H4 (cell line): ENCODE results near the gene EIF2AK3. TPM values are rescaled to one million over a fixed set of nuclear protein-coding genes. Genes with fewer than 3 reads are reported as not detected.
"Not testable (repeated sequence)": the region's sequence is repeated elsewhere in the genome, so short reads cannot be mapped to it uniquely, and the experiment has no call there.

Source experiments
- DNase-seq: peaks from one replicate; pipeline ENCODE4 v3.0.0-alpha.2; 2015; ENCODE audit warnings: low spot score
- total RNA-seq: library from RNA; depleted of rRNA; stranded (reverse); fragments of >200 nt; shearing (Covaris generic); gene quantifications from 2 replicates; pipeline ENCODE4 v1.2.3, GENCODE V29; 2014; rRNA removed

Gene EIF2AK3
- 12.7 and 16.6 TPM in 2 replicates for total RNA-seq

DNA sequence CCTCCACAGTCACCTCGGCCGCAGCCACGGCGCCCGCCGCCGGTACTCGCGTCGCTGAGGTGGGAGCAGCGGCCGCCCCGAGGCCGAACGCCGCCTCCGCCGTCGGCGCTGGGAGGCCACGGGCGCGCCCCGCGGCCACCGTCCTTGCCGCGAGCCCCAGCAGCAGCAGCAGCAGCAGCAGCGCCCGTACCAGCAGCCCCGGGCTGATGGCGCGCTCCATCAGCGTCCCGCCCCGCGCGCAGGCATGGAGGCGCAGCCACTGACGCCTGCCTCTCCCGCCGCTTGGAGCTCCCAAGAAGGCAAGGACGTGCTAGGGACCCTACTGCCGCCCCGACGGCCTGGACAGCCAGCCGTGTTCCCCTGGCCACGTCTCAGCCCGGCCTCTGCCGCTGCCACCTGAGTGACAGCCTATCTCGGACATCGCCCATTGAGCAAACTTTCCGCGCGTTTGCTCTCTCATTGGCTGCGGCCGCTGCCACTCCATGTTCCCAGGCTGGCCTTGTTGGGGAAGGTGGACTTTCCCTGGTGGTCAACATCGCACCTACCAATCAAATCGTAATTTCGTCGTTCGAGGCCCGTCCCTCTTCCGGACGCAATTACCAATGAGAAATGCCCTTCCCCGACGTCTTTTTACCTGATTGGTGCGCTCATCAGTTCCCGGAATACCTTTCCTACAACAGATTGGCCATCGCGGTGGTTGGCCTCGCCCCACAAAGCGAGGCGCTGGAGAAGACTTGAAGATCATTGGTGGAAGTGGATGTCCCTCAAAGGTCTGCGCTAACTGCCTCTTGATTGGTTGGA is at the start of gene EIF2AK3:
EIF2AK3 (minus strand) TSS at position 410 of the 801 bp plus-strand sequence; CDS start at position 220, 190 bp downstream.
- DNase-seq, result peak; percentile 100

- DNase-seq, result no peak
These were observed 46.1 kb upstream of the EIF2AK3 start for GRCh38 chr2:88673363-88673762.

DNA sequence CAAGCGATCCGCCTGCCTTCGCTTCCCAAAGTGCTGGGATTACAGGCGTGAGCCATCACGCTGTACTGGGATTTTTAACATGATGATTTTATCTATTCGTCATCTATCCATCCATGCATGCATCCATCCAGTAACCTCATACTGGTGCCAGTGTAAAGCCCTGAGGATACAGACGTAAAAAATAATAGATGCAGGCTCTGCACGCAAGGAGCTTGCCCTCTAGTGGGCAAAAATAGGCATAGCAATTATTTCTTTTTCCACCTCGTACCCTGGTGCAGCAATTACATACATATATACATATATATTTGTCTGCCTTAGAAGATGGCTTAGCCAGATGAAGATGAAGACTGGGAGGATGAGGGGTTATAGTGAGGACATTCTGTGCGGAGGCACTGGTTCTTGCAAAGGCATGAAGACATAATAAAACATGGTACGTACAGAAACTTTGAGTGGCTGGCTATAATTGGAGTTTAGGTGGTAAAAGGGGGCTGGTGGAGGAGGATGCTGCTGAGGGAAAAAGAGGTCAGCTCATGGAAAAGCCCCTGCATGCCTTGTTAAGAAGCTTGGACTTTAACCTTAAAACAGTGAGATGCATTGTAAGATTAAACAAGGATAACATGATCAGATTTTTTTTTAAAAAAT is 44.6 kb upstream of the EIF2AK3 start:
- DNase-seq, result peak; percentile 56

- DNase-seq, result peak; percentile 26
These were observed 42.4 kb upstream of the EIF2AK3 start for GRCh38 chr2:88669482-88670214.

DNA sequence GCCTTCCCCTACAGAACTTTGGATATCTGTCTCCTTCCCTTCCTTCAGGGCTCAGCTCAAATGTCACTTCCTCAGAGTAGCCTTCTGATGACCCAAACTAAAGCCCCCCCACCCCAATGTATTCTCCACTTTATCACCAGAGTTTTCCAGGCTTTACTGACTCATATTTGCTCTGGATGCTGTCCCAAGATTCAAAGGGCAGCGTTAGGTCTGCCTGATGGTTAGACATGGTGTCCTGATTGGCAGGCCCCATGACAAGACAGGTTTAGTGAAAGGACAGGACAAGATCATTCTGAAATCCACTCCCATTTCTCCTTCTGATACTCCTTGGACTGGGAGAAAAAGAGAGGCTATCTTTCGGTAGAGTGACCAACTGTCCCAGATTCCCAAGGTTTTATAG is 41.6 kb upstream of the EIF2AK3 start:
- DNase-seq, result no peak

GRCh38 chr2:88667219-88667618 is 40.0 kb upstream of the EIF2AK3 start:
- DNase-seq, result no peak

- no peak for DNase-seq
These were observed 39.3 kb upstream of the EIF2AK3 start for GRCh38 chr2:88666576-88666975.

DNA sequence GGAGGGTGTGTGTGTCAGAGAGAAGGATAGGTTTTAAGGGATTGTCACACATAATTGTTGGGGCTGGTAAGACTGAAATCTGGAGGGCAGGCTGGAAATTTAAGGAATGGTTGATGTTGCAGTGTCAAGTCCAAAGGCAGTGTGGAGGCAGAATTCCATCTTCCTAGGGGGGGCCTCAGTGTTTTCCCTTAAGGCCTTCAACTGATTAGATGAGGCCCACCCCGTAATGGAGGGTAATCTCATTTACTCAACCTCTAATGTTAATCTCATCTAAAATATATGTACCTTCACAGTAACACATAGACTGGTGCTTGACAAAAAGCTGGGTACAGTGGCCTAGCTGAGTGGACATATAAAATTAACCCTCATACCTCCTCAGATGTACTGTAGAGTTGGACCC is 33.4 kb upstream of the EIF2AK3 start:
- DNase-seq, result no peak

DNA sequence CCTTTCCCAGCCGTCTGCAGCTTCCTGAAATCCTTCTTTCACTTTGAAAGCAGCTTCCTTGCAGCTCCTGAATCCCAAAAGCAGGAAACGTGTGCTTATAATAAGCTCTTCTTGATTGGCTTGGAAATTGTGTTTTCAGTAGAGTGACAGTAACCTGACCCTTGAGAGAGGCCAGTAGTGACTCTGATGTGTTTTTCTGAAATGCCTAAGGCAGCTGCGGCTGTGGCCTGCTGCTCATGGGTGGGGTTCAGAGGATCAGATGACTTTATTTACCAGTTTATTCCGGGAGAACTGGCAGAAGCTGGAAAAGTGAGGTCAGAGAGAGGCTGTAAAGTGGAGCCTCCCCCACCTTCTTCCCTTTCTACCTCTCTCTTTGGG is 32.3 kb upstream of the EIF2AK3 start:
- peak; percentile 96 for DNase-seq

GRCh38 chr2:88658881-88659537 is 31.7 kb upstream of the EIF2AK3 start:
- DNase-seq, result peak; percentile 27

DNA sequence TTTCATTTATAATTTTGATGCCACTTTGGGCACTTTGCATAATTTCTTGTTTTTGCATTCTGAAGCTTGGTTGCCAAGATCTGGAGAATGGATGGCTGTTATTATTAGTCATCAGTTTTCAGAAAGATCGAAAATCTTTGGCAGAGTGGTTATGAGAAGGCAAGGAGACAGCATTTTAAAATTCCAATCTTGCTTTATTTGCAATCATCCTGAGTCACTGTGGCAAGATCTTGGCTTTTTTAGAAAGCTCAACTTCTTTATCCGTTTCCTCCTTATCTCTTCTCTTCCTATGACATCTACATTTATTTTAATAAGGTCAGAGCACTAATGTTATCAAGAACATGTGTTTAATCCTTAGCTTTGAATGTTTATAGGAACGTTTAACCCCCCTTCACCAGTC is 31.1 kb upstream of the EIF2AK3 start:
- DNase-seq, result no peak

DNA sequence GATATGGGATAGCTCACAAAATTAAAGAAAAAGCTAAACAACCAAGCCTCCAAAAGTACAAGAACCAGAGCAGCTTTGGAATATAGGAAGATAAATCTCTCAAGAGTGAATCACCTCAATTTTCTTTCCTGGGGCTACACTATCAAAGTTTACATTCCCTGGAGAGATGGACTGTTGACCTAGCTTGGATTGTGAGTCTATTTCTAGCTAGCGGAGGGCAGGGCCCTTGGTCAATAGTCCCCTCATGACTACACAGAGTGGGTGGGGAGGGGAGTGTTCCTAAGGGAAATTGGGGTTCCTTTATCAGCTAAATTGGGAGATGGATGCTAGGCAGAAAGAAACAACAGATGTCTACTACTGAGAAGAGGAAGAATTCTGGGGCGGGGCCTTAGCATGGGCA is 29.9 kb upstream of the EIF2AK3 start:
- DNase-seq, result no peak

- no peak for DNase-seq
These were observed 29.4 kb upstream of the EIF2AK3 start for GRCh38 chr2:88656690-88657089.

DNA sequence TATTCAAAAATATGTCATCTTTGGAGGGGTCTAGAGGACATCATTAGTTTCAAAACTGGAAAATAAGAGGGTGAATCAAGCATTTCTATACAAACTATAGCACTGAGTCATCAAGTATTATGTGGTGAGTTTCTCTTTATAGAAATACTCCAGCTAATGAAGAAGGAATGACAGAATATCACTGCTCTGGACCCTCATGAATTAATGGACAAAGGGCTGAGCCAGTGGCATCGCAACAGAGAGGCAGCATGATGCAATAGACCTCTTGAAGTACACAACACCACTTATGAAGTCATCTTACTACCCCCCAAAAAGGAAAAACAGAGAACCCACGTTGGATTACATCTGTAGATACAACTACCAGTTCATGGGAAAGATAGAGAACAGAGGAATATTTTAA is 27.4 kb upstream of the EIF2AK3 start:
- DNase-seq, result no peak

- DNase-seq, result no peak
These were observed 24.4 kb upstream of the EIF2AK3 start for GRCh38 chr2:88651646-88652045.

- DNase-seq, result not testable (repeated sequence)
These were observed 18.1 kb upstream of the EIF2AK3 start for GRCh38 chr2:88645291-88645882.

DNA sequence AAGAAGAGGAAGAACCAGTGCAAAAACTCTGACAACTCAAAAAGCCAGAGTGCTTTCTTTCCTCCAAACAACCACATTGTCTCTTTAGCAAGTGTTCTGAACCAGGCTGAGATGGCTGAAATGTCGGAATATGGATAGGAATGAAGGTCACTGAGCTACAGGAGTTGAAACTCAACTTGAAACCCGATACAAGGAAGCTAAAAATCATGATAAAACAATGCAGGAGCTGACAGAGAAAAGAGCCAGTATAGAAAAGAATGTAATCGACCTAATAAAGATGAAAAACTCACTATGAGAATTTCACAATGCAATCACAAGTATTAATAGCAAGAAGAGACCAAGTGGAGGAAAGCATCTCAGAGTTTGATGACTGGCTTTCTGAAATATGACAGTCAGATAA is 15.0 kb upstream of the EIF2AK3 start:
- DNase-seq, result no peak

DNA sequence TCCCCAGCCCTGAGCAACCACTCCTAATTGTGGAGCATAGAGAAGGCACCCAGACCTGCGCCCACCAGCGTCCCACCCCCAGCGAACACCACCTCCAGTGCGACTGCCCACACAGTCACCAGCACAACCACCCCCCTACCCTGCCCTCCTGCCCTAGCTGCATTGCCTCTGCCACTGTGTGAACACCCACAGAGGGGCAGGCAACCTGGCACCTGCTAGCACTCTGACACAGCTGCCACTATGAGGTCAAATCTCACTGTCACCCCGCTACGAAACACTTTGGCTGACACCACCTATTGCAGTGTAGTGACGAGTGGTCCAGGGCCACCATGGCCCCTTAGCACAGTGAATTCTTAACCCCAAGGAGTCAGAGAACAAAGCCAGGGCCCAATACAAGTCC is 14.1 kb upstream of the EIF2AK3 start:
- DNase-seq, result no peak

DNA sequence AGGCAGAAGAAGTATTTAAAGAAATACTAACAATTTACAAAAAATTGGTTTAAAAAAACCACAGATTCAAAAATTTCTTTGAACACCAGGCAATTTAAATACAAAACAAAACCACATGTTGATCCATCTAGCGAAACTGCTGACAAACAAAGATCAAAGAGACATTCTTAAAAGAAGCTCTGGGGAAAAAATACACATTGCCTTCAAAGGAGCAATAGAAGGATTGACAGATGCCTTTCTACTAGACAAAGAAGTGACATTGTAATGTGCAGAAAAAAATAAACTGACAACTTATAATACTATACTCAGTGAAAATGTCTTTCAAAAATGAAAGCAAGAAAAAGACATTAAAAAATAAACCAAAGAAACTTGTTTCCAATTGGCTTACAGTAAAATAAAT is 12.6 kb upstream of the EIF2AK3 start:
- DNase-seq, result no peak

DNA sequence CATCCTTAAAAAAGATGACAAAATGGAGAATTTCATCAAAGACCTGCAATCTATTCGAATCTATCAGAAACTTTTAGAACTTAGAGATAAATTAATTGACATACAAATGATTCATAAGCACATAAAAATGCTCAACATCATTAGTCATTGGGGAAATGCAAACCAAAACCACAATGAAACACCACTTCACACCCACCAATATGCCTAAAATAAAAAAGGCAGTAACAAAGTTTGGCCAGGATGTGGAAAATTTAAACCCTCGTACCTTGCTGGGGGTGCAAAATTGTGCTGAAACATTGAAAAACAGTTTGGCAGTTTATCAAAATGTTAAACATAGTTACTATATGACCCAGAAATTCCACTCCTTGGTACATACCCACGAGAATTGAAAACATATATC is 11.5 kb upstream of the EIF2AK3 start:
- DNase-seq, result no peak

- DNase-seq, result no peak
These were observed 10.9 kb upstream of the EIF2AK3 start for GRCh38 chr2:88638123-88638650.

- DNase-seq, result no peak
These were observed 10.2 kb upstream of the EIF2AK3 start for GRCh38 chr2:88637464-88637863.
